GM21381 (cell line): ENCODE results near the gene GRN.

Source experiments
- ATAC-seq: cut with Tn5 transposase; IDR thresholded peaks from one replicate; pipeline ENCODE4 v1.9.1; 2021; ENCODE audit warnings: mild to moderate bottlenecking, moderate library complexity; ENCODE audit not compliant: unreplicated experiment

GRN gene

DNA sequence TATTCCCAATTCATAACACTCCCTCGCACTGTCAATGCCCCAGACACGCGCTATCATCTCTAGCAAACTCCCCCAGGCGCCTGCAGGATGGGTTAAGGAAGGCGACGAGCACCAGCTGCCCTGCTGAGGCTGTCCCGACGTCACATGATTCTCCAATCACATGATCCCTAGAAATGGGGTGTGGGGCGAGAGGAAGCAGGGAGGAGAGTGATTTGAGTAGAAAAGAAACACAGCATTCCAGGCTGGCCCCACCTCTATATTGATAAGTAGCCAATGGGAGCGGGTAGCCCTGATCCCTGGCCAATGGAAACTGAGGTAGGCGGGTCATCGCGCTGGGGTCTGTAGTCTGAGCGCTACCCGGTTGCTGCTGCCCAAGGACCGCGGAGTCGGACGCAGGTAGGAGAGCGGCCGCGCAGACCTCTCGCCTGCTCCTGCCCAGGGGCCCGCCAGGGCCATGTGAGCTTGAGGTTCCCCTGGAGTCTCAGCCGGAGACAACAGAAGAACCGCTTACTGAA lies at the start of gene GRN:
Gene GRN, plus strand, starts transcription at position 364 of the 515 bp plus-strand sequence. CDS start 3,863 bp downstream, outside the sequence.
- peak; percentile 64 for ATAC-seq

DNA sequence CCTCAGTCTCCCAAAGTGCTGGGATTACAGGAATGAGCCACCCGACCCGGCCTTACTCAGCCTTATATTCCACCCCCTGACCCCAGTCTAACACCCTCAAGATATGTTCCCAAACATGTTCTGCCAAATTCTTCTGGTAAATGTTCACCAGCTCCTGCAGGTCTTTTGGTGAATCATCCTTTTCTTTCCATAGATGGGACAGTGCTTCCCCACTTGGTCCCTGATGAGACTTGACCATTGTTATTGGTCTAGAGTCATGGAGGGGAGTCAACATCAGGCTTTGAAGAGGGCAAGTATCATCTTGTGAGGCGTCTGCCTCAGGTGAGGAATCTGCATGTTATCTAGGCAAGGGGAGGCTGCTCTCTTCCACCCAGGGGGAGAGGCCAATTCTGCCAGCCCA lies 47.1 kb upstream of the GRN start:
- ATAC-seq = no peak

DNA sequence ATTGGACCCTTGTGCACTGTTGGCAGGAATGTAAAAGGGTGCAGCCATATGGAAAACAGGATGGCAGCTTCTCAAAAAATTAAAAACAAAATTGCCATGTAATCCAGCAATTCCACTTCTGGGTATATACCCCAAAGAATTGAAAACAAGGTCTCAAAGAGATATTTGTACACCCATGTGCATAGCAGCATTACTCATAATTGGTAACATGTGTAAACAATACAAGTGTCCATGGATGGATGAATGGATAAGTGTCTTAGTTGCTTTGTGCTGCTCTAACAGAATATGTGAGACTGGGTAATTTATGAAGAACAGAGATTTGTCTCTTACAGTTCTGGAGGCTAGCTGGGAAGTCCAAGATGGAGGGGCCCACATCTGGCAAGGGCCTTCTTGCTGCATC lies 40.5 kb upstream of the GRN start:
- no peak for ATAC-seq

DNA sequence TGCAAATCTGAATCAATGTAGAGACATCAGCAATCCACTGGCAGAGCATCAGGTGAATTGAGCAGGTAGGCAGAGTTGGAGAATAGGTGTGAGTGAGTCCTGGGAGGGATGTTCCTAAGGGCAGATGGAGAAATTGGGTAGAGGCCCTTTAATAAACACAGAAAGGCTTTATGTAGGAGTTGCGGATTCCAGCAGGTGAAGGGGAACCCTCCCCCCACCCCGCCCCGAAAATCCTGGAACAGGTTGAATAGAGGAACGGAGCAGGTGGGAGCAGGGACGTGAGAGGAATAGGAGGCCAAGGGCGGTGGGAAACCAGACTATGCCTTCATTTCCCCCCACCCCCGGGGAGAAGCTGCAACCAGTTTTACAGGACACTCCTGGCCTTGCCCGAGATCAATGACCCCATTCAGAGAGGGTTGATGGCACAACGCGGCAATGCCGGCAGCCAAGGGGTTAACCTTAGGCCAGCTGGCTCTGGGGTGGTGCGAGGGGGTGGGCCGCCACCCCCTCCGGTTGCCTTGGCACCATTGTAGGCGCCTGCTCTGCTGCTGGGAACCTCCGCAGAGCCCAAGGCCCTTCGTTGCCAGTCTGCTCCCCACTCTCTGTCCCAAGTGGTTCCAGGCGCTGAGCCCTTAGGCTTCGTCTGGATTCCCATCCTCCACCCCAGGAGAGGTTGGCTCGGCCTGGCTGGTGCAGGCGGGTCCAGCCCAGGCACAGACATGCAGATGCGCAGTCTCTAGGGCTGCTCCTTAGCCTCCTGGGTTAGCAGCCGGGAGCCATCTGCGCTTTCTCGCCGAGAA lies 37.5 kb upstream of the GRN start:
- no peak for ATAC-seq

DNA sequence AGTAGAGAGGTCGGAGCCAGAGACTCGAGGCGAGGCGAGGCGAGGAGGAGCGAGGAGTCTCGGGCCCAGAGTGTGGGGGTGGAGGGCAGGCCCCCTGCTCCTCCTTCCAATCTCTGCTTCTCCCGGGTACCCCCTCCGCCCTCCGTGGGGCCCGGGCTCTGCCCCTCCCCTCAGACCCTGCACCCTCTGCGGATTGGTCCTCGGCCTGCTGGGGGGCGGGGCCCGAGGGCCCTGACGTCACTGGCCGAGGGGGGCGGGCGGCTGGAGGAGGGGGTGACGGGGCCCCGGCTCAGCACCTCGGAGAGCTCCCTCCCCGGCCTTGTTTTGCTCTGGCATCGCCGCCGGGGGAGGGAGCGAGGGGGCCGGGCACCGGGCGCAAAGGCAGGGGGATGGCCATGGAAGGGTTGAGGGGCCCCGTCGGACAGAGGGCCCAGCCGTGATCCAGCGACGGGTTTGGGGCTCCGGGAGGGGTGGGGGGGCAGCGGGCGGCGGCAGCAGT lies 36.7 kb upstream of the GRN start, which contains the start of gene RUNDC3A:
Gene RUNDC3A, plus strand, starts transcription at position 282 of the 499 bp plus-strand sequence. CDS start 232 bp downstream, outside the sequence.
- ATAC-seq = no peak

DNA sequence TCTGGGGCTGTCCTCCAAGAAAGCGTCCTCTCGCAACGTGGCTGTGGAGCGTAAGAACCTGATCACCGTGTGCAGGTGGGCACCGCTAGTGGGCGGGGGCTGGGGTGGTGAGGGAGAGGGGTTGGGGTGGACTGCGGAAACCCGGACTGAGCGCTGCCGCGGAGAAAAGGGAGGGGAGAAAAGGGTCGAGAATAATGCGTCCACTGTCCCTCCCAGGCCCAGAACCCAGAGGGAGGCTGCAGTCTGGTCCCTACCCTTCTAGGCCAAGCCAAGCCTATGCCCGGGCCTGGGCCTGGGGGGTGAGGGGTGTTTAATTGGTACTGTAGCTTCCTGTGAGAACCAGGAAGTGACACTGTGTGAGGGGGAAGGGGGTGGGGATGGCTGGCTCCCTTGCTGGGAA lies 36.2 kb upstream of the GRN start:
- no peak for ATAC-seq

DNA sequence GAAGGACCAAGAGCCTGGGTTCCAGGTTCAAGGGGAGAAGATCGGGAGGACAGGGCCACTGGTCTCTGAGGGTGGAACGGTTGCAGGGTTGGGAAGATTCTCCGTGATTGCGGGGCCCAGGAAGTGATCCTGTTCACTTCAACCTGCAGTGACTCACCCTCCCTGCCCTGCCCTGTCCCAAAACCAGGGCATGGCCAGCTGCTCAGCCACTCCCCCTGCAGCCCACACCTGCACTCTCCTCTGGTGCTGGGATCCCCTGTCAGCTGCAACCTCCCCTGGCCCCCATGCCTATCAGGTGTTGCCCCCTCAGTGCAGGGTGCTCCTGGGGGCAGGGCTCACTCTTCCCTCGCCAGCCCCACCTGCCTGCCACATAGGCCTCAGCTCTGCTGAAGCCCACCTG lies 35.6 kb upstream of the GRN start:
- no peak for ATAC-seq

DNA sequence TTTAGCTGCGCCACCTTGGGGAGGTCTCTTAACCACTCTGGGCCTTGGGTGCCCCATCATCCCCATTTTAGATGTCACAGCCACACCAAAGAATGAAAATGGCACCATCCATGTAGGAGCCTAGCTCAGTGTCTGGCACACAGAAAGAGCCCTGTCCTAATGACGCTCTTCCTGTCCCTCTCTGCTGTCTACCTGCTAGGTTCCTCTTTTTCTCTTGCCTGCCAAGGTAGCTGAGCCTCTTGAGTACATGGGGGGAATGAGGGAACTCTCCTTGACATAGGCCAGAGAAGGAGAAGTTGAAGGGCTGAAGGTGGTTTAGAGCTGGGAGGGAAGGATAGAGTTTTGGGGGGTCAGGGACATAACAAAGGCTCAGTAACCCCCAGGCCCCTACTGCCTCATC lies 34.9 kb upstream of the GRN start:
- no peak for ATAC-seq

DNA sequence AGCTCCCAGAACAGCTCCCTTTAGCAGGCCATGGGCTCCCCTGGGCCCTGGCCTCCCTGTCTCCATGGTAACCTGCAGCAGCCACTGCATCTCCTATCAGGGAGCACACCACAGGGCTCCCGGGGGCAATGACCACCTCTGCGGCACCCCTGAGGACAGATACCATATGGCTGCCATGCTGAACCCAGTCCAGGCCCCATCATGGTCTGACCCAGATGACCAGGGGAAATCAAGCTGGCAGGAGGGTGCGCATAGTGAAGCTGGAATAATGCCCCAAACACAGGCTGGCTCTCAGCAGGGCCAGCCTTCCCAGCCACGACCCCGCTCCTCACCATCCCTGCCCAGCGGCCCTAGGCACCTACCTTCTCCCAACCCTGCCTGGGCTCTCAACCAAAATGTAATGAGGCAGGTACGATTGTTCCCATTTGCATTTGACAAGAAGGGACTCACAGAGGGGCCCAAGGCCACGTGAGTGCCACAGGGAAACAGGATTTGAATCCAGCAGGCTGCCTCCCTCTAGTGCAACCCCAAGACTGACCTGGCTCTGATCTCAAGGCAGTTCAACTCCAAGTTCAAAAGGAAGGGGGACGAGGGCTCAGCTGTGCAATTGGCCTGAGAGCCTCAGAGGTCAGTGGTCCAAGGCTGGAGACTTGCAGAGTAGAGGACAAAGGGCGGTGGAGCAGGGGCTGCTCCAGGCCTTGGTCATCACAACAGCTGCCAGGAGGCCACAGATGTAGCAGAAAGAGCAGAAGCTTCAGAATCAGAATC lies 34.3 kb upstream of the GRN start:
- no peak for ATAC-seq

DNA sequence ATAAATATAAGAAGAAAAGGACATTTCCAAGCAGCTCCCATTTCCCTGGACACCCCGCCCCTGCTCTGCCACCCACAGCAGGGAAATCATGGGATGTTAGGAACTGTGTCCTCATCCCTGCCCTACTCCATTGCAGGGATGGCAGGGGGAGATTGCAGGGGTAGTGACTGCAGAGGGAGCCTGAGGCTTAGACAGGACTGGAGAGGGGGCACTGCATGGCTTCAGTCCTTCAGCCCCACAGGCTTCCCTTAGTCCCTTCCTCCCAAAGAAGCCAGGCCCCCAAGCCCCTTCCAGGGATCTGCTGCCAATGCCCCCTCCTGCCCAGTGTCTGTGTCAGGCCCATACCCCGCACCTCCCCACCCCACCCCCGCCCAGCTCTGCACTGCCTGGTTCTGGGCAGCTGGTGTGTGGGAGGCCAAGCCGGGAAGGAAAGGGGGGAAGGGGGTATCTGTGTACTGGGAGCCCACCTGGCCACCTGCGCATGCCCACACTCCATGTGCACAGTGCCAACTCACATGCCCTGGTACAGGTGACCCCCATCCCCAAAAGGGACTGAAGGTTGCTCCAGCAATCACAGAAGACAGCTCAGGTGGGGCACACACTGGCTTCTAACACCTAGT lies 33.4 kb upstream of the GRN start:
- ATAC-seq = no peak

DNA sequence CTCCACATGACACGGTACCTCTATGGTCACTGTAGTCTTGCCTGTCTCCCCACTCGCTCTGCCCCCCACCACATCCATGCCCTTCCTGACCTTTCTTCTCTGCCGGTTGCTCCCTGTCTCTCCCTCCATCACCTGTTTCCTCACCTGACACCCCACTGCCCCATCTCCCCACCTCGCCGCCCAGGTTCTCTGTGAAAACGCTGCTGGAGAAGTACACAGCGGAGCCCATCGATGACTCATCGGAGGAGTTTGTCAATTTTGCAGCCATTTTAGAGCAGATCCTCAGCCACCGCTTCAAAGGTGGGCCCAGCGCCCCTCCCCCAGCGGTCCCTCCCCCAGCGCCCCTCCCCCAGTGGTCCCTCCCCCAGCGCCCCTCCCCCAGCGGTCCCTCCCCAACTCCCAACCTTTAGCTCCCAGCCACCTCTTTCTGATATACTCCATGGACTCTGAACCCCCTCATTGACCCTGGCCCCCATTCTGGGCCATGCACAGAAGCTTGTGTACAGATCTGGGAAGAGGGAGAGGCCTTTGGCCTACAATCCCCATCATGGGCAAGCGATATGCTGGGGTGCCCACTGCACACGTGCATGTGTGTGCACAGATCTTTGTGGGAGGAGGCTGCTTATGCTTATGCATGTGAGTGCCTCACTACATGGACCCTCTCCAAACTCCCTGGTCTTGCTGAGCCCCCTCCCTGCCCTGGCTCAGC lies 32.6 kb upstream of the GRN start:
- no peak for ATAC-seq

DNA sequence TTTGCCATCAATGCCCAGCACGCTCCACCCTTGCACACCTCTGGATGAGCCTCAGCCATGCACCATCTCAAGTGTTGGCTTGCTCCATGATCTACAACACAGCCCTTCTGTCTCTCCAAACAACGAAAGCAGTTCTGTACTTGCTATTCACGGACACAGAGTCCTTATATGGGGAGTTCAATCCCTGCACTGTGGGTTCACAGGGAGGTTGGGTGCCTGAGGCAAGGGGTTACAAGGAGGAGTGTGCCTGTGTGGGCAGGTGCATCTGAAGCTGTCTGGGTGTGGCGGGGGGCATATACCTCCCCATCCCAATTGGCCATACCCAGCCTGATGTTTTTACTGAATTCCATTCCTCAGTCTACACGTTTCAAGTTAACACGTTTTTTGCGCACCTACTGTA lies 31.1 kb upstream of the GRN start:
- no peak for ATAC-seq

DNA sequence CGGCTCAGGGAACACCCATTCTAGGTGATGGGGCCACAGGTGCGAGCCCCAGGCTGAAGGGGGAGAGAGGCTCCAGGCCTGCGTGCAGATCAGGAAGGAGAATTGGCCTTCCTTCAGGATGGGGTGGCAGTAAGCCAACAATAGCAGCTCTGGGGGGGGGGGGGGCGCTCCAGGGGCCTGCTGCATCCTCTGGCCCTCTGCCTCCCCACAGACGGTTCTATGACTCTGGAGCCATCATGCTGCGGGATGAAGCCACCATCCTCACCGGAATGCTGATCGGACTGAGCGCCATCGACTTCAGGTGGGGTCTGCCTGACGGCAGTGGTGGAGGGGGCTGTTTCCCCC lies 30.6 kb upstream of the GRN start:
- ATAC-seq = no peak

DNA sequence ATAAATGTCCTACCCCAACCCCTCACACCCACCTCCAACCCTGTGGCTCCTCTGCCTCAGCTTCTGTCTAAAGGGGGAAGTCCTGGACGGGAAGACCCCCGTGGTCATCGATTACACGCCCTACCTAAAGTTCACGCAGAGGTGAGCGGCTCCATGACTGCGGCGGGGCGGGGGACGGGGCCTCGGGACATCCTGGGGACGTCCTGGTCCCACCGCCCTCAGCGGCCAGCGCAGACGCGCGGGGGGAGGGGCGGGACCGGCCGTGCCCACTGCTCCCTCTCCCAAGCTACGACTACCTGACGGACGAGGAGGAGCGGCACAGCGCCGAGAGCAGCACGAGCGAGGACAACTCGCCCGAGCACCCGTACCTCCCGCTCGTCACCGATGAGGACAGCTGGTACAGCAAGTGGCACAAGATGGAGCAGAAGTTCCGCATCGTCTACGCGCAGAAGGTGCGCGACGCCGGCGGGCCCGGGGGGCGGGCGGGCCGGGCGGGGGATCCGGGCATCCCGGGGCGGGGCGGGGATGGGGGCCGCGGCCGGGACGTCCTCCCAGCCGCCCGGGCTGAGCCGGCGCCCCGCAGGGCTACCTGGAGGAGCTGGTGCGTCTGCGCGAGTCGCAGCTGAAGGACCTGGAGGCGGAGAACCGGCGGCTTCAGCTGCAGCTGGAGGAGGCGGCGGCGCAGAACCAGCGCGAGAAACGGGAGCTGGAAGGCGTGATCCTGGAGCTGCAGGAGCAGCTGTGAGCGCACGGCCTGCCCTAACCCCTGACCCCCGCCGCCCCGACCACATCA lies 30.0 kb upstream of the GRN start:
- no peak for ATAC-seq

DNA sequence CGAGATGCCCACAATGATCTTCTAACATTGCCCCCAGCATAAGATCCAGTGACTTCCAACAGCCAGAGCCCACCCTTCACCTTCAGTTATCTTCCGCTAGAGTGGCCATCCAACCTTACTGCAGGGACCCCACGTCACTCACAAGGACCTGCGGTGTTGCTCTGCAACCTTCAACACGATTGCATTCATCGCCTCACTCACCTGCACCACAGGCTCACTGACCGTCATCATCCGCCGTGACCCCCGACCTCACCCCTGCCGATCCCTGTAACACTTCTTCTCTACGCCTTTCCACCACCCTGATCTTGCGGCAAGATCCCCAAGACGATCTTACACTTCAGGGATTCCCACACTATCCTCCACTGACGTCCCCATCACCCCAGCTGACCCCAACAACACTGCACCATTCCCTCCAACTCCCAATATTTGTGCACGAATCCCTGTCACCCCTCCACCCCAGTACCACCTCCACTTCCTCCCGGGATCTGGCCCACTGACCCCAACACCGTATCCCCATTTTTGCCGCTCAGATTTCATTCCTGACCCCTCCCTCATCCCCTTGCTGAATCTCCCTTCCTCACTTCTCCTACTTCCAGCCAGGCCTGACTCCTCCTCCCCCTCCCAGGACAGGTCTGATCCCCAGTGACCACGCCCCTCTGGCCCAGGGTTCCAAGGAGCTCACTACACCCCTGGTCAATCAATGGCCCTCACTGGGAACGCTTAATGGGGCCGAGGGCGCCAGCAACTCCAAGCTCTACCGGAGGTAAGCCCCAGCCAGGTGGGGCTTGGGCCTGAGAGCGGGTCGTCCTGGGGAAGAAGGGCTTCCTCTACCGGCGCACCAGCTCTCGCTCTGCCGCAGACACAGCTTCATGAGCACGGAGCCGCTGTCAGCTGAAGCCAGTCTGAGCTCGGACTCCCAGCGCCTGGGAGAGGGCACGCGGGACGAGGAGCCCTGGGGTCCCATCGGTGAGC lies 29.1 kb upstream of the GRN start:
- ATAC-seq = no peak

DNA sequence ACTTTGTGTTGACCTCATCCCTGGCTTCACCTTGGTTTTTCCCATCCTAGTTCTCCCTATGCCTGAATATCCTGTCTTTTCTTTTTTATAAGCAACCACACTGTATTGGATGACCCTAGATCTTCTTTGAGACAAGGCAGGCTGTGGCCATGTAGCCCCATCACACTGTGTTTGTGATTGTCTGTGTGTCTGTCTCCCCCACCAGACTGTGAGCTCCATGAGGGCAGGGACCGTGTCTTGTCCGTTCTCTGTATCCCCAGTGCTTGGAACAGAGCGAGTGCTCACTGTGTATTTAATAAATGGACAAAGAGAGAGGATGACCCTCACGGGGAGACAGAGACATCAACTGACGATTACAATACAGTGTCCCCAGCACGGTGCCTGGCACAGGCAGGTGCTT lies 27.6 kb upstream of the GRN start:
- ATAC-seq = no peak

DNA sequence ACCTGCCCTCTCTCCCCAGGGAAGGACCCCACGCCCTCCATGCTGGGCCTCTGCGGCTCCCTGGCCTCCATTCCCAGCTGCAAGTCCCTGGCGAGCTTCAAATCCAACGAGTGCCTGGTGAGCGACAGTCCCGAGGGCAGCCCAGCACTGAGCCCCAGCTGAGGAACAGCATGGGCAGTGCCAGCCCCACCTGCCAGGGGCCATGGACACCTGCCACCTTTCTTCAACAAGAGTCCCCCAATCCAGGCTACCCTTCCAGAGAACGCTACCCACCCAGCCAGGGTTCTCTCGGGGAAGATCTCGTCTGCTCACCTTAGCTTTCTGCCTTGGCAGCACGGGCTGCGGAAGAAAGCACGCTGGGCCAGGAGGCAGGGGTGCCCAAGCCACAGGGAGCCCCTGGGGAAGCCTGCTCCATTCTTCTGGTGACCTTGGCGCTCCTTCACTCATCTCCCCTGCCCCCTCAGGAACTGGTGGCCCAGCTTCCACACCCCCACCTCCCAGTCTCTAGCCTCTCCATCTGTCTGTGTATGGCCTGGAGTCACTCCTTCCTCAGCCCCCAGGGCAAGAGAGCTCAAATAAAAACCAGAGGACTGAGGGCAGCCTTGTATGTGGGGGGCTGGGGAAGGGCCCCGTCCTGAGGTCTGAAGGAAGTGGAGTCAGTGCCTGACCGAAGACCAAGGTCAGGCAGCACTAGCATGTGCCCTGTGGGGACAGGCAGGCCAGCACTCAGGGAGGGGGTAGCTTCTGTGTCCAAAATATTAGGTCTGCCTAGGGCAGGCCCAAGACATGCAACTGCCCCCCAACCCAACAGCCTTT lies 26.8 kb upstream of the GRN start:
- ATAC-seq = no peak

DNA sequence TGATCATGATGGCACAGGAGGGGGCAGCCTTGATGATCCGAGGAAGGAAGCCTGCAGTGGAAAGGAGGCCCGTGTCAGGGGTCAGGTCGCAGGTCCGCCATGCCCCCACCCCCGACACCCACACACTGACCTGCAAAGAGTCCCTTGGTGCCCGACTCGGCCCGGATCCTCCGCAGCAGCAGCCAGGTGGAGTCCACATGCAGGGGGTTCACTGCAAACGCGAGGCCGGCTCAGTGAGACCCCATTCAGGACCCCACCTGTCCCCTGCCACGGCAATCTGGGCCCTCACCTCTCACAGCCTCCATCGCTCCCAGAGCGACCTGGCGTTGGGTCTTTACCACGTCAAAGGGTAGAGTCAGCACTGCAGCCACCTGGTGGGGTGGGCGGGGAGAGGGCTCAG lies 25.0 kb upstream of the GRN start:
- no peak for ATAC-seq
